GDM1 (cell line): ENCODE measurements around the gene NES.
"Not testable (repeated sequence)": the region's sequence is repeated elsewhere in the genome, so short reads cannot be mapped to it uniquely, and the experiment has no call there.

Experiments
- DNase-seq: peaks from one replicate; lab custom pipeline; 2025; lab: John Stamatoyannopoulos, UW

The NES gene

GRCh38 chr1:156645056-156645455, 32.2 kb downstream of the NES start:
- DNase-seq, result no peak

GRCh38 chr1:156644640-156645039, 32.6 kb downstream of the NES start:
- no peak for DNase-seq

- DNase-seq, result no peak
Measured at GRCh38 chr1:156644146-156644545, 33.1 kb downstream of the NES start.

- peak; percentile 85 for DNase-seq
Measured at GRCh38 chr1:156643778-156644092, 33.5 kb downstream of the NES start.

- no peak for DNase-seq
Measured at GRCh38 chr1:156643049-156643777, 34.0 kb downstream of the NES start.

GRCh38 chr1:156642265-156643048, 34.8 kb downstream of the NES start:
- DNase-seq, result no peak

GRCh38 chr1:156641761-156642264, 35.4 kb downstream of the NES start, which contains the start of gene BCAN:
Gene BCAN, plus strand, starts transcription at chr1:156642117. Its CDS starts 3,938 bp downstream, at chr1:156646055.
- DNase-seq, result no peak

GRCh38 chr1:156640842-156641706, 36.1 kb downstream of the NES start:
- no peak for DNase-seq

GRCh38 chr1:156639601-156640101, 37.6 kb downstream of the NES start:
- DNase-seq, result no peak

GRCh38 chr1:156638189-156638985, 38.8 kb downstream of the NES start:
- no peak for DNase-seq

GRCh38 chr1:156632355-156632754, 44.9 kb downstream of the NES start:
- DNase-seq, result no peak

- DNase-seq, result not testable (repeated sequence)
Measured at GRCh38 chr1:156631152-156631551, 46.1 kb downstream of the NES start.

GRCh38 chr1:156629823-156630449, 47.3 kb downstream of the NES start:
- no peak for DNase-seq

GRCh38 chr1:156627313-156627880, 49.8 kb downstream of the NES start:
- no peak for DNase-seq

GRCh38 chr1:156626079-156626438, 51.1 kb downstream of the NES start:
- no peak for DNase-seq

- DNase-seq, result peak; percentile 35
Measured at GRCh38 chr1:156625436-156626078, 51.6 kb downstream of the NES start.

- DNase-seq, result no peak
Measured at GRCh38 chr1:156624814-156625435, 52.3 kb downstream of the NES start.

- DNase-seq, result no peak
Measured at GRCh38 chr1:156623946-156624813, 53.0 kb downstream of the NES start.
